Hippocampal formation (tissue), 2 donors: ENCODE results near the gene MAML3.
A peak's percentile ranks its signal among the peaks of the same experiment; 100 is the strongest.

Experiments used
- DNase-seq, 2 donors: peaks; one replicate each; lab custom pipeline; 2025; lab: John Stamatoyannopoulos, UW

MAML3 gene

DNA sequence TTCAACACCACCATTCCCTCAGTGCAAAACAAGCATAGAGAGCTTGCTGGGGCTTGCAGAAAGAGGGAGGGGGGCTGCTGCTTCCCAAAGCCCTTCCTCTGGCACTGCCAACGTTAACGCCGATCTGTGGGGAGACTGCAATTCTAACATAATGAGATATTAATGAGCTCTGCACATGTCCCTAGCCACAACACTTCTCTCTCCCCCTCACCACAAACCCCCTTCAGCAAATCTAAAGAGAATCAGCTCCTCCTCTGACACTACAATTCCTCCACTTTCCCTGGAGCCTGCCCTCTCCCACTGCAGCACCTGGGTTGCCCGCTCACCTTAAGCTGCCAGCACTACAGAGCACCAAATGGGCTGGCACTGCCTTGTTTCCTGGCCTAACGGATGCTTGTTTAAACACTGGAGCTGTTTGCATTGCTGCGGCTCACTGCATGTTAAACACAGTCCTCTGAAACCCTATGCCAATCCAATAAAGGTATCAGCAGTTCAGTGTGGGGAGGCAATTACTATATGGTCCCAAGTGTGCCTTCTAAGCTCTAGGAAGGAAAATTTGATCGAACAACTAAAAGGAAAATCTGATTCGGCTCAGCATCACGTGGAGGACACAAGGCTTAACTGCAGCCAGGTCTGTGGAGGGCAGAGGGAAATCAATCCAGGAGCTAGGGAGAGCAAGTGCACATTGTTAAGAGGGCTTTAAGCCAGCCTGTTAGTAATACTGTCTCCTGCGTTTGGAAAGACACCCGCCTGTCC lies 232.4 kb downstream of the MAML3 start:
- DNase-seq = no peak

DNA sequence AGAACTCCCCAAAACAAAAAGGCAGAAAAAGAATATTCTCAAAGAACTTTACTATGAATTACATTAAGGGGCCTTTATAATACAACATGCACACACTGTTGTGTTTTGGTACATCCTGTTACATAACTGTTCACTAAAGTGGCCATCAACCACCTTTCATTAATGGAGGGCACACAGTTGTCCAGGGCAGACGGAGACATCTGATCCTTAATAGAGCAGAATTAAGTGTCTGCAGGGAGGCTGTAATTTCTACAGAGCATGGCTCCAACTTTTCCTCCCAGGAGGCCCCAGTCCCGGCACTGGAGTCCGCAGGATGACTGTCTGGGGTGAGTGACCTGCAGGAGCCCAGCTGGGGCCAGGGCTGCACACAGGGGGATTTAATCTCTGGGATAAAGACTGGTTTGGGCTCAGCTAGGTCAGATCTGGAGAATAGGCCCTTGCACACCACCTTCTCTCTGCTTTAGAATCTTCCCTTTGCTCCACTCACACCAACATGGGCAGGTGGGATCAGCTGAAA lies 233.4 kb downstream of the MAML3 start:
- no peak for DNase-seq

DNA sequence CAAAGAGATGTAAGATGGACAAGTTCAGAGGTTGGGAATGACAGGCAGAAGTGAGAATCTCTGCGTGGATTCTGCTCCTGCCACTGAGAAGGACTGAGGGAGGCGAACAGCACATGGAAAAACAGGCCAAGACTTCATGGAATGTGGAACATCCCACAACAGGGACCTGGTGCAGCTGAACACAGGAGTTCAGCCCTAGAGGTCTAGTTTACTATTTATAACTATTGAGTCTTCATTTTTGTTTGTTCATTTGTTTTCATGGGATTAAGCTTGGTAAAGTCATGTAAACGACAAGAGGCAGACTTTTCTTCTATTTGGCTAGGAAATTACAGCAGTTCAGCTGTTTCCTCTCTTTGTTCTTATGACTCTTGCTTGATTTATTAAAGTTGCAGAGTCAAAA lies 234.5 kb downstream of the MAML3 start:
- DNase-seq = no peak

DNA sequence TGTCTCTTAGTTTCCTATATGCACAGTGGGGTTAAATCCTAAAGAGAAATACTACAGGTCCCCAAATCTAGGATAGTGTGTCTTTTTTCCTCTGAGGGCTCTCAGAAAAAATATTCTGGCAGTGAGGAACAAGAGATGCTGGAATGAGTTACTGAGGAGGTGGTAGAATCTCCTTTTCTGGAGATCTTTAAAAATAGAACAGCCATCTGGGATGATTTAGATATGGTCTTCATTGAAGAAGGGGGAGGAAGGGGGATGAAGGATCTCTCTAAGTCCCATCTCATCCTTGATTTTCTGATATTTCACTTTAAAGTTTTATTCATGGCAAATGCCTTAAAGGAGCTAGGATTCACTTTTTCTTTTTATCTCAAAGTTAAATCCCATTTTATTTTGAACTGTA lies 235.0 kb downstream of the MAML3 start:
- DNase-seq = peak in 1 of 2 donors; percentile 31

DNA sequence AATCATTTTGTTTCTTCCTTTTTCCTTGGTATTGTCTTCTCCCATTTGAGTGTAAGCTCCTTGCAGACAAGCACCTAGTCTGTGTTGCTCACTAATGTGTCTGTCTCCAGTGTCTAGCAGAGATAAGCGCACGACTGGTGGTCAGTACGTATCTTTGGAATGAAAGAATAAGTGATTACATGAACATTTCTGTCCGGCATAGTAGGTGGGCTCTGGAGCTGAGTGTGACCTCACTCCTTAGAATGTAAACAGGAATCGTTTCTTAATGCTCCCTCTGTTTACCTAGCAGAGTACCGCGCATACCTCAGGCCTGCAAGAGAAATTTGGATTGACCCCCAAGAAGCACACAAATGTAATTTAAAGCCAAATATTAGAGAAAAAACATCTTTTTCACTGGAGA lies 235.4 kb downstream of the MAML3 start:
- DNase-seq = no peak

DNA sequence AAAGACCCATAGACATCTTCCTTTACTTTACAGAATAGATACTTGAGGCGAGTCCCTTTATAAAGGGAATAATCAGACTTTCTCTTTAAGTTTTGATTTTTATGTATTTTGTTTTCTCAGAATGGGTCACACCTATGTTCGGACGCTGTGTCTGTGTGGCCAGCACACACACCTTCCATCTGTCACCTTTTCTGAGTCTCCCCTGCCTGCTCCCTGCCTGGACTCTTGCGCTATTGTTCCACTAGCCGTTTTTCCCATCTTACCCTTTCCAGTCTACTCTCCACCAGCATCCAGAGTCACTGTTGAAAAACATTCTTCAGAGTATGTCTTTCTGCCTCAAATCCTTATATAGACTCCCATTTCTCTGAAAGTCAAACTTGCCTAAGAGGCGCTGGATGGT lies 236.1 kb downstream of the MAML3 start:
- DNase-seq = no peak

DNA sequence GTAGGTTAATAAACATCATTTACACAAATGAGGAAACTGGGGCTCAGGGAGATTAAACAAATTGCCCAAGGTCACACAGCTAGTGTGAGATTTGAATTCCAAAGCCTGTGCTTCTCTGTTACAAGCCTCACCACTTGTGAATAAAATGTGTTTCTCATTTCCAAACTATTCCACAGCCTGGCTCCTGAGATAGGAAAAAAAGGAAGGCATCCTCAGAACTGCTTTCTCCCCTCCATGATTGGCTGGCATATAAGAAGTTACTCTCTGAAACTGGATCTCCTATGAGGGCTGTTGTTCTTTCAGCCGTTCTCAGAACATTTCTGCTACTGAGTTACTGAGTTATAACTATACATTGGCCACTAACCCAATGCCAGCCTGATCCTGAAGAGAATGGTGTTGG lies 237.9 kb downstream of the MAML3 start:
- no peak for DNase-seq

DNA sequence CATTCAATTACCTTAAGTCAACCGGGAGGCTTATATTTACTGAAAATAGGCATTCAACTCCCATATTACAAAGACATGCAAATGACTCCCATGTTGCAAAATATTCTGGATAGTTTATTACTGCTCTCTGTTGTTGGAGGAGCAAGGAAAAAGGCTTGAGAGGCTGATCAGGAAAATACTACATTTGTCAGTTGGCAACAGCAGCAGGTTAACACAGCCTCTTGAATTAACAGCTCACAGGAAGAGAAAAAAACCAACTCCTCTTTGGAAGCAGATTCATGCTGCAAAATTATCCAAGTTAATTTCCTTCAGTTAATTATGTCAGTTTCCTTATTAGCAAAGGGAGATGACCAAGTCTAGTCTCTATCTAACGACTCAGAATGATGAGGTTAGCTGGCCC lies 238.9 kb downstream of the MAML3 start:
- no peak for DNase-seq

DNA sequence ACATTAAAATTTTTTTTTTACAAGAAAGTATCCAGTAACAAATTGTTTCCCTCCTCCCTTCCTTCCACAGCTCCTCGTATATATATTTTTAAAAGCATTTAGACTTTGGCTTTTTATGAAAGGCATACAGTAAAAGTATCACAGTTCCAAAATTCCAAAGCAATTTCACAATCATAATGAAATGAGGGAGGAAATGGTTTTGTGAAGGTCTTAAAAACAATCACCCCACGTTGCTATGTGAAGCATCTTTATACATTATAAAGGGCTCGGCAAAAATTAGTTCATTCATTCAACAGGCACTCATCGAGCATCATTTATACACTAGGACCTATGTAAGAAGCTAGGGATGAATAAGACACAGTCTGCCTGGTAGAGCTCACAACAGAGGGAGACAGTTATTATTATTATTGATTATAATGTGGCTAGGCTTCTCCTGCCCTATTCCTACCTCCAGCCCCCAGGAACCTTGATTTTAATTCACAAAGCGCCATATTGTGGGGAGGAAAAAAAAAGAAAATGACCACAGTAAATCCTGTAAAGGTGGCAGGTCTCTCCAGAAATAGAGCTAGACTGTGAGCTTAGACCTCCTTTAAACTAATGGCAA lies 239.9 kb downstream of the MAML3 start:
- DNase-seq = no peak

DNA sequence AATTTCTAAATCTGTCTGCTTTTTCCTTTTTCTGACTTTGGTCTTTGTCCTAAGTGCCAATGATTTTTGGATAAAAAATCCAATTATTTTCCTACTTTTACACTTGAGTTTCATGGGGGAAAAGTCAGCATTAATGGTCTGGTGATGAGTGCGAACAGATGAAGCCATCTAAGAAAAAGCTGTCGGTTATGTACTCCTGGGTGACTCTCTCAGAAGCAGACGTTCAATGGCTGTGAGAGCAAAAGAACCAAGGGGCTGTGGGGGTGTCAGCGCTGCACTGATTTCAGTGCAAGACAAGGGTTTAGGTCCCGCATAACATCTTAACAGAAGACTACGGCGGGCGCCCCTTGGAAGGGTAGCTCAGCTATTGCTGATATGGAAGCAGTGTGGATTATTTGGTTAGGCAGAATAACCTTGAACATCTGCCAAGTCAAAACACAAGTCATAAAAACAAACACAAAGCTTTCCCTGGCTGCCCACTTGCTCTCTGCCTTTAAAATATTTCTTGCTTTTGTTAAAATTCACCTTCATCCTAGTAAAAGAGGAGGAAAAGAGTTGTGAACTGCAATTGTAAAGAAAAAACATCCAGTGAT lies 240.5 kb downstream of the MAML3 start:
- DNase-seq = no peak

DNA sequence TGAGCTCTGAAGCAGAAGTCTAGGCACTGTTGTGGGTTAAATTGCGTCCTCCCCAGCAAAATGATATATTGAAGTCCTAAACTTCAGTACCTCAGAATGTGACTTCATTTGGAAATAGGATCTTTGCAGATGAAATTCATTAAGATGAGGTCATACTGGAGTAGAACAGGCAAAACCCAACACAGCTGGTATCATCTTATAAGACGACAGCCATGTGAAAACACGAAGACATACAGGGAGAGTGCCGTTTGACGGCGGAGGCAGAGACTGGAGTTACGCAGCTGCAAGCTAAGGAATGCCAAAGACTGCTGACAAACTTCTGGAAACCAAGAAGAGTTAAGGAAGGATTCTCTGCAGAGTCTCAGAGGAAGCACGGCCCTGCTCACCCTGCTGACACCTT lies 241.5 kb downstream of the MAML3 start:
- DNase-seq = no peak

DNA sequence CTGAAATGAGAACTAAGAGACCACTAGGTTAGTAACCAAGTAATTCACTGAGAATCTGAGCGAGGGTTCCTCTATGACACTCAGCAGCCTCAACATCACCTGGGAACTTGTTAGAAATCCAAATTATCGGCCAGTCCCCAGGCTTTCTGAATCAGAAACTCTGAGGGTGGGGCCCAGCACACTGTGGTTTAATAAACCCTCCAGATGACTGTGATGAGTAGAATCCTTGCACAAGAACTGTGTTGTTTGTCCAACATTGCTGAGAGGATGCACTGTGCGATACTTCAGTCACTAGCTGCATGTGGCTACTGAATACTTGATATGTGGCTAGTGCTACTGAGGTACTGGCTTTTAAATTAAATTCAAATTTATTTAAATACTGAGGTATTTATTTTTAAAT lies 243.9 kb downstream of the MAML3 start:
- DNase-seq = no peak

DNA sequence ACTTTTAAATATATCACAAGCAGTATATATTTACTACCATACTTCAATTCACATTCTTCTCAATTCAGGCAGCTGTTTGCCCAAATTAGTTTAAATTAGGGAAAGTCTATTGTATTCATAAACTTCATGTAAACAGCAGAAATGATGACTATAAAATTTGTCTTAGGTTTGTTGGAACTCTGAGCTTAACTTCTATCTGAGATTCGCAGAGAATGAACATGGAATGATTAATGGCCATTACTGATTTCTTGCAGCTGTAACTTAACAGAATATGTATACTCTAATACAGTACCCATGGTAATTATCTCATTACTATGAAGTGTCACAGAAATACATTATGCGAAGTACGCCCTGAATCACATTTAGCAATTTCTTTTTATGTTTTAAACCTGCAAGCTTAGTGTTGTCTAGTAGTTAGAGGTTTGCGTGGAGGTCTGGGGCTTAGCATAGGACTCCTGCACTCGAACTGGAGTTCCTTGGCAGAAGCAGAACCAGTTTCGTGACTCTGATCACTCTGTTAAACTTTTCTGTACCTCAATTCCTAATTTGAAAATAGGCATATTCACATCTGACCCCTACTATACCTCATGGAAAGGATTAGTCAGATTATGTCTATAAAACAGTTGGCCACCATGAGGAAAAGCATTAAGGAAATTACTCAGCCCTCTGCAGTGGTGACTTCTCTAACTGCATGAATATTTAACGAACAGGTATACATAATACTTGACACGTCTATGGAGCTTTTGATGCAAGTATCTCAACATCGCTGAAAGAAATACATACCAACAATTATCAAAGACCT lies 245.1 kb downstream of the MAML3 start:
- no peak for DNase-seq

DNA sequence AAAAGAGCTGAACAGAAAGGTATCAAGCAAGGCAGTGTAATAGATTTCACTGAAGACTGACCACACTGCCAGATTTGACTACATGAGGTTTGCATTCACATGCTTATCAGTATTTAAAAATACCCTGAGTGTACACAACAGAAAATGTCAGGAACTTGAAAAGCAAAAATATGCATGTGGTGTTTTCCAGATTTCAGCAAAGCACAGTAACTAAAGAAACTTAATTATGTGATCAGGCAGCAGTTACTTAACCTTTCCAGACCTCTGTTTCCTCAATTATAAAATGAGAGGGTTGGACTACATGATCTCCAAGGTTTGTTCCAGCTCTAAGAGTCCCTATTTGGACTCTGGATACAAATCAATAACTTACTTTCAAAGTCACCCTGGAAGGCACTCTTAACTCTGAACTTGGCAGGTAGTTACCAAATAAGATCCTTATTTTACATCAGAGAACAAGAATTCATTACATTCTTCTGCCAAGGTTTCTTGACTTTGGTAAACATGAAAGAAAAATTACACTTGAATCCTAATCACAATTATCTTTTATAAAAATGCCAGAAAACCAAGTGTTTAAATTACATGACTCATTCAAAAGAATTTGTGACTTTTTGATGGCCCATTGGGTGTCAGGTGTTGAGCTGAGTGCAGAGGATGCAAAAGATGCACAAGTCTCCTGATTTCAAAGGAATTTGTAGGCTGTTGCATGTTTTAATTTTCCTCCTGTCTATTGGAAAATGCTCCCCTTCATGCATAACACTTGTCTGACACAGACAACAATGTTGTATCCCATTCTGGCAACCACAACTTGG lies 246.8 kb downstream of the MAML3 start:
- DNase-seq = no peak

DNA sequence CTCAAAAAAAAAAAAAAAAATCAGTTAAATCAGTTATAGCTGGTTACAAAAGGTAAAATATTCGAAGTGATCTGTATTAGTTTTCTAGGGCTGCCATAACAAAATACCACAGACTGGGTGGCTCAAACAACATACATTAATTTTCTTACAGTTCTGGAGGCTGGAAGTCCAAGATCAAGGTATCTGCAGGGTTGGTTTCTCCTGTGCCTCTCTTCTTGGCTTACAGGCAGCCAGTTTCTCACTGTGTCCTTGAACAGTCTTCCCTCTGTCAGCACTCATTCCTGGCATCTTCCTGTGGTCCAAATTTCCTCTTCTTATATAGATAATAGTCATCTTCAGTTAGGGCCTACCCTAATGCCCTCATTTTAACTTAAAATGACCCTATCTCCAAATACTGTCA lies 248.5 kb downstream of the MAML3 start:
- DNase-seq = no peak

DNA sequence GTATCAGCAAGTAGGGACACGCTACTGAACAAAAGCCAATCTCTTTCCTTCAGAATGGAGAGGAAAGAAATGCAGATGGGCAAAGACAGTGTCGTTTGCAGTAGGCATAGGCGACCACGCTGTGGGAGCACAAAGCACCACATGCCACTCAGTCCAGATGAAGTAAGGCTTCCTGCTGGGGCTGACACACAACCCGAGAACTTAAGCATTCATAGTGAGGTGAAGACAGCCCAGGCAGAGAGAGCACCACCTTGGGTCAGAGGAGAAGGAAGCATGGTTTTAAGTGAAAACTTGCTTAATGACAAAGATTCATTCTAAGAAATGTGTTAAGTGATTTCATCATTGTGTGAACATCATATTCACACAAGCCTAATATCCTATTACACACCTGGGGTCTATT lies 249.6 kb downstream of the MAML3 start:
- DNase-seq = no peak

DNA sequence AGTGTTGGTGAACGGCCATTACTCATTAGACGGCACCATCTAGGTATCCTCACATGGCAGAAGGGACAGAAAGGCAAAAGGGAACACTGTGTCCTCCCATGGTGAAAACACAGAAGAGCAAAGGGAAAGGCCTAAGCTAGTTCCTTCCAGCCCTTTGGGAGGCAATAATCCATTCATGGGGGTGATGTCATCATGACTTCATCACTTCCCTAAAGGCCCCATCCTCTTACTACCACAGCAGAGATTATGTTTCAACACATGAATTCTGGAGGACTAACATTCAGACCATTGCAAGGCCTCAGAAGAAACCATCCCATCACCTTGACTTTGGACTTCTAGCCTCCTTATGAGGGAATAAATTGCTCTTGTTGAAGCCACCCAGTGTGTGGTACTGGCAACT lies 250.1 kb downstream of the MAML3 start:
- DNase-seq = no peak

DNA sequence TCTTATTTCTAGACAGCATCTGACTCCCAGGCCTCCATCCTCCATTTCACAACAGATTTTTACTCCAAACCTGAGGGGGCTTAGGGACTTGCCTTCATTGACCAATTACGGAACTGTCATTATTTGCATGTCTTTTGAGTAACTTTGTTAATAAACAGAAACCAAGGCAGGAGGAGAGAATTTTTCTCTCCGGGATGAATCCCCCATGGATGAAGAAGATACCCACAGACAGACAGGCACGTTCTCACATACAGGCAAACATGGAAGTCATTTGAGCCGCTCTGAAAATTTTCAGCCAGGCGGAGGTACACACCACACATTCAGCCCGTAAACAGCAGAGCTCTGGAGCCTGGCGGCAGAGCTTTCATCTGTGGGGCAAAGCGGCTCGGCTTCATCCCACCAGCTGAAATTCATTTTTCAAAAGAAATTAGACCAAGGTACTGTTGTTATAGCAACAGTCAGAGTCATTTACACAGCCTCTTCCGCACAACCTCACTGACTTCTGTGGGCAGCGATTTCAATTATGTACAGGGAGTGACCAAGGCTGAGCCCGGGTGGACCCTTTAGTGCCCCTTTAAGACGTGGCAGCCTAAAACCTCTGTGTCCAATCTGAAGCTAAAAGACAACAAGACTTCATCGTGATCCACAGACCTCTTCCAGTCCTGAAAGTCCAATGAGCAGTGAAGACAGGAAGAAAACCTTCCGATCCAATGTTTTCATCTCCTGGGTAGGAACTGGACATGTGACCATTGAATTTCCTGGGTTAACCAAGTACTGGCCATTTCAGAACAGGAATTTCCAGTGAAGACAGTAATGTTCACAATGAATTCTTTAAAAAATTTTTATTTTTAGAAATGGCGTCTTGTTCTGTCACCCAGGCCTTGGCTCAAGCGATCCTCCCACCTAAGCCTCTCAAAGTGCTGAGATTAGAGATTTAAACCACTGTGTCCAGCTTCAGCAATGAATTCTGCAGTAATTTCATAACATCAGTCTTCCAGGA lies 251.4 kb downstream of the MAML3 start:
- no peak for DNase-seq

DNA sequence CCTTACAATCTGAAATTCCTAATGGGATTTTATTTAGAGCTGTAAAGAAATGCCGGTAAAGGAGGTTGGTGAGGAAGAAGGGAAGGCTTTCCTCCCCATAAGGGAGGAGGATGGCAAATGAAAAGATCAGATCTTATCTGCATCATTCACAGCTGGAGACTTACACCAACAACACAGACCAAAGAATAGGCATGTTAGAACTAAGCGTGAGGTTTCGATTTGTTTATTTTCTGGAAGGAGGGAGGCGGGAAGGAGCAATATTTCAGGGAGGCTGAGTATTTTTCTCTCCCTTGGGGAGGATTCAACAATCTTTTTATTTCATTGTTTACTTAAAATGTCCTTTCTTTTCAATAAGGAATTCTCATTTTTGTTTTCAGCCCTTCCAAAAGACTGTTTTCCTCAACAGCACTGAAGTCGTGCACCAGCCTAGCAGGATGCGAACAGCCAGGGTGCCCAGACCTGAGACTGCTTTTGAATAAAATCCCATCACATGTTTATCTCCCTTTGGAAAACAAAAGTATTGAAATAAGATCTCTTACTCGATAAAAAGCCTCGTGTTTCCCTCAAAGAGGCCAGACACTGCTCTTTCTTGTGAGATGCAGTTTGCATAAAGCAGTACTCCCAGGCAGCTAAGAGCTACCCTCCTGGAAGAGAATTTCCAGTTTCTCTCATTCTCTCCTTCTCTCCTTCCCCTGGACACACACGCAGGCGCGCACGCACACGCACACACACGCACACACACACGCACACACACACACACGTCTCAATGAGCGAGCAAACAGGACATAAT lies 252.3 kb downstream of the MAML3 start:
- no peak for DNase-seq

DNA sequence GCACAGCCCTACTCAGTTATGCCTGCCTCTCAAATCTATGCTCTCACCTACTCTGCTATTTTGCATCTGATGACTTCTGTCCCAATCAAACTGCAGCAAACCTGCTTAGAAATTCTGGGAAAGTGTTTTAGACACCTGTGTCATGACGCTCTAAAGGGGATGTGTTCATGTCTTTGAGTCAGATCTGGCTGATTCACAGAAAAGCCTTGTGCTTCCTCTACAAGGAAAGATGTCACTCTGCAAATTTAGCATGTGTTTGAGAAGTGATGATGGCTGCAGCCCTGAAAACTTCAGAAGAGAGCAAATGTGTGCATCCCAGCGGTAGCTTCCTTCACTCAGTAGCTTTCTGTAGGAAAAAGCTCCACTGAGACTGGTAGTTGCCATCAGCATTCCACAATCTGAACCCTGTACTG lies 253.0 kb downstream of the MAML3 start:
- no peak for DNase-seq
